B cell (primary cell): ENCODE data around the gene RASAL3. TPM values are rescaled to one million over a fixed set of nuclear protein-coding genes. Genes with fewer than 3 reads are reported as not detected.
A peak's percentile ranks its signal among the peaks of the same experiment; 100 is the strongest.

Experiments
- ATAC-seq: fragments of 200-7000 bp; cut with Tn5 transposase; one replicate; pipeline ENCODE4 v1.10.0; 2021; ENCODE audit warnings: low read depth, mild to moderate bottlenecking, moderate number of reproducible peaks, moderate library complexity
- CTCF ChIA-PET: fragments of 350-600 bp; sonication (Branson Sonifier 250); formaldehyde crosslinking; loops from one replicate; lab custom pipeline; 2021; ENCODE audit warnings: antibody characterized with exemption, inconsistent platforms; lab: Charles Lee
- POLR2A ChIA-PET: fragments of 350-600 bp; sonication (Branson Sonifier 250); formaldehyde crosslinking; loops from one replicate; lab custom pipeline; 2021; ENCODE audit warnings: antibody characterized with exemption; lab: Charles Lee
- DNase-seq: peaks from one replicate; pipeline ENCODE4 v3.0.0; 2013
- H2AFZ ChIP-seq: 2 replicates; pipeline ENCODE4 v1.6.1; 2012; ENCODE audit warnings: mild to moderate bottlenecking, low read depth, low read length; ENCODE audit not compliant: insufficient read depth, poor library complexity, severe bottlenecking
- H3K27ac ChIP-seq, 2 donors: 1 replicate in 1 of 2; 2 replicates in 1 of 2; pipeline ENCODE4 v1.5.1; 2012 to 2013; ENCODE audit warnings: low read length in 2 of 2, mild to moderate bottlenecking in 2 of 2, moderate library complexity in 1 of 2
- H3K27me3 ChIP-seq, 4 experiments: fragments of 200-600 bp in 1 of 4; sonication (generic) in 1 of 4; replicated peaks in 1 of 4; 1 replicate in 2 of 4; 2 replicates in 2 of 4; pipeline versions ENCODE4 v1.6.1 to v1.7.0; 2013 to 2016; ENCODE audit warnings: low read length in 3 of 4, mild to moderate bottlenecking in 2 of 4, mixed read lengths in 1 of 4, moderate library complexity in 1 of 4; ENCODE audit not compliant: insufficient read depth in 4 of 4, control insufficient read depth in 3 of 4; ENCODE audit errors: control extremely low read depth in 1 of 4
- H3K36me3 ChIP-seq, 2 experiments: replicated peaks in 1 of 2; 1 replicate in 1 of 2; 2 replicates in 1 of 2; pipeline versions ENCODE4 v1.6.1 to v1.7.1; 2013; ENCODE audit warnings: low read length in 1 of 2; ENCODE audit not compliant: insufficient read depth in 2 of 2, control insufficient read depth in 1 of 2; ENCODE audit errors: control extremely low read depth in 1 of 2, extremely low read depth in 1 of 2
- H3K4me1 ChIP-seq, 2 donors: fragments of 200-600 bp in 1 of 2; sonication (generic) in 1 of 2; 1 replicate in 1 of 2; 2 replicates in 1 of 2; pipeline versions ENCODE4 v1.5.1 to v1.6.1; 2013 to 2017; ENCODE audit warnings: low read length in 2 of 2; ENCODE audit not compliant: control insufficient read depth in 2 of 2, insufficient read depth in 2 of 2
- H3K4me2 ChIP-seq: replicated peaks from 2 replicates; pipeline ENCODE3; 2012; ENCODE audit warnings: mild to moderate bottlenecking, low read depth, low read length; ENCODE audit not compliant: poor library complexity, severe bottlenecking
- H3K4me3 ChIP-seq, 5 experiments: fragments of 200-600 bp in 1 of 5; sonication (generic) in 1 of 5; 1 replicate in 3 of 5; 2 replicates in 2 of 5; pipeline versions ENCODE4 v1.5.1 to v1.7.0; 2011 to 2016; ENCODE audit warnings: low read length in 4 of 5, mild to moderate bottlenecking in 4 of 5, low read depth in 2 of 5, control low read depth in 1 of 5, moderate library complexity in 1 of 5; ENCODE audit not compliant: insufficient read depth in 1 of 5; ENCODE audit errors: control extremely low read depth in 1 of 5, extremely low read depth in 1 of 5
- H3K79me2 ChIP-seq: fragments of 200-600 bp; sonication (generic); one replicate; pipeline ENCODE4 v1.6.0; 2016; ENCODE audit warnings: low read length; ENCODE audit not compliant: control insufficient read depth, insufficient read depth
- H3K9ac ChIP-seq: fragments of 200-600 bp; sonication (generic); 2 replicates; pipeline ENCODE4 v1.6.1; 2017; ENCODE audit warnings: mild to moderate bottlenecking, low read length, moderate library complexity
- H3K9me3 ChIP-seq, 3 donors: one replicate each; pipeline versions ENCODE4 v1.6.1 to v1.7.1; 2013; ENCODE audit warnings: low read length in 2 of 3; ENCODE audit not compliant: control insufficient read depth in 2 of 3, insufficient read depth in 1 of 3; ENCODE audit errors: control extremely low read depth in 1 of 3
- H4K20me1 ChIP-seq: 2 replicates; pipeline ENCODE4 v1.6.0; 2012; ENCODE audit warnings: mild to moderate bottlenecking, low read length; ENCODE audit not compliant: insufficient read depth, control insufficient read depth, poor library complexity, severe bottlenecking
- H3K27ac Mint-ChIP-seq: one replicate; pipeline ENCODE4 v1.8.0; 2021; ENCODE audit warnings: mixed read lengths
- H3K27me3 Mint-ChIP-seq: one replicate; pipeline ENCODE4 v1.8.0; 2021; ENCODE audit warnings: mixed read lengths
- H3K4me1 Mint-ChIP-seq: one replicate; pipeline ENCODE4 v1.8.0; 2021; ENCODE audit warnings: mixed read lengths
- H3K4me3 Mint-ChIP-seq: one replicate; pipeline ENCODE4 v1.8.0; 2021; ENCODE audit warnings: mixed read lengths
- H3K9me3 Mint-ChIP-seq: one replicate; pipeline ENCODE4 v1.8.0; 2022; ENCODE audit warnings: mixed read lengths; ENCODE audit not compliant: insufficient read depth
- CTCF ChIP-seq: fragments of 200-600 bp; IDR thresholded peaks from one replicate; pipeline ENCODE4 v1.8.0; 2022; ENCODE audit warnings: antibody characterized with exemption, mild to moderate bottlenecking
- EZH2 ChIP-seq: IDR thresholded peaks from 2 replicates; pipeline ENCODE4 v1.6.1; 2012; ENCODE audit warnings: borderline replicate concordance, low read depth, mild to moderate bottlenecking, moderate library complexity, low read length; ENCODE audit not compliant: insufficient read depth, poor library complexity, severe bottlenecking
- WGBS: methylation state at CpG from one replicate; pipeline ENCODE4 v1.1.5; 2013; ENCODE audit warnings: missing lambda C conversion rate; ENCODE audit not compliant: insufficient coverage; 5-methylcytosine and 5-hydroxymethylcytosine counted together
- intact Hi-C: fragments of 100-400 bp; cut with micrococcal nuclease; formaldehyde crosslinking; loops from one replicate; pipeline ENCODE4 v1.10.0; 2022
- polyA plus RNA-seq: library from polyadenylated mRNA; depleted of rRNA; stranded (reverse); fragments of >200 nt; gene quantifications from 2 replicates; pipeline ENCODE4 v1.2.3, GENCODE V29; 2012
- total RNA-seq, 2 donors: library from RNA; stranded (reverse); fragments of 120-200 nt in 1 of 2; gene quantifications; 1 replicate in 1 of 2; 2 replicates in 1 of 2; pipeline versions ENCODE4 v1.2.3 to v1.2.4, GENCODE V29; 2013 to 2022

Gene RASAL3
- total and polyA plus RNA-seq, 2 donors (not counting 1 experiment from before 2014, with no cell fraction given): 95.3 to 154 TPM

DNA sequence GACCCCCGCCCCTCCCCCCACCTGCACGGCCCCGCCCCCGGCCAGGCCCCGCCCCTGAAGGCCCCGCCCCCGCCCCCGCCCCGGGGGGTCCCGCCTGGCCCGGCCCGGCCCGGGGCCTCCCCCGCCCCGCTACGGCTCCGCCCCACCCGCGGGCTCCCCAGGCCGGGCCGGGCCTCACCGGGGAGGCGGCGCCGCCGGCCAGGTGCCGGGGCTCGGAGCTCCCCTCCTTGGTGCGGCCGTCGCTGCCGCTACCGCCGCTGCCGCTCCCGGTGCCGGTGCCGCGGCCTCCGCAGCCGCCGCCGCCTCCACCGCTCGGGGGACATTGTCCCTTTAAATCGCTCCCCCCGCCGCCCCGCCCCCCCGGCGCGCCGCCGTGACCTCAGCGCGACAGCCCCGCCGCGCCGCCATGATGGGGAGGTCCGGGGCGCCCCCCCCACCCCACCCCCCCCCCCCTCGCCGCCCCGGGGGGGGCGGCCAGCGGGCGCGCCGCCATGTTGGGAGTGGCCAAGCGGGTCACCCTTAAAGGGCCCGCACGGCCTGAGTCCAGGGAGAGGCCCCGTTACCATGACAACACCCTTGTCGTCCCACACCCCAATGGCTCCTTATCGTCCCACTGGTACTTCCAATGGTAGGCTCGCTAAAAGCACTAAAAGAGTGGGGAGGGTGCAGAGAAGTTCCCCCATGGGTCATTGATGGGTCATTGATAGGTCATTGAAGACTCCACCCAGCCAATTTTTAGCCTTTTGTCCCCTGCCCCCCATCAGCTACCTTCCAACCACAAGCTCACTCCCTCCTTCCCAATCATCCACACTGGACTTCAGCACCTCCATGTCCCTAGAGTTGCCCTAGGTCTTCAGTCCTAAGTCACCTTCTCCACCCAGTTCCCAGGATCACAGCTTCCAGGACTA, 14.5 kb downstream of the RASAL3 start, which contains the start of gene WIZ:
WIZ (minus strand) TSS at position 337 of the 908 bp plus-strand sequence. CDS start 1,649 bp downstream, outside the sequence.
- H2AFZ ChIP-seq: peak within 1 kb of the TSS; percentile 77
- intact Hi-C loops: loop anchor here (1.0 to 2.0 kb wide), 3 partner anchors 15 to 31 kb away; partner anchors contain the start of gene RASAL3

GRCh38 chr19:15448778-15449619, 15.3 kb downstream of the RASAL3 start:
- ATAC-seq (peak; percentile 25), DNase-seq (peak; percentile 49)
- no peaks in the 10 kb centered on the region for H4K20me1 ChIP-seq
- ChIA-PET POLR2A (no interaction called here), CTCF (interaction anchor here (1.3 kb wide), 1 partner anchor 18 kb away, joined by 3 read pairs; no protein-coding TSS in a partner anchor)
- peak overlapping the region in 1 of 2 donors; percentile 15 for H3K27ac ChIP-seq
- peak overlapping the region; percentile 100 for H3K4me2 ChIP-seq
- H3K27me3 ChIP-seq: no peaks in the 10 kb centered on the region
- Mint-ChIP-seq H3K27me3 (no peaks in the 10 kb centered on the region), H3K4me3 (peak overlapping the region; percentile 84), H3K27ac (peak overlapping the region; percentile 87), H3K9me3 (no peaks in the 10 kb centered on the region), H3K4me1 (peaks cover 12% of the 10 kb centered on the region)
- peaks cover 3% of the 10 kb centered on the region for H3K79me2 ChIP-seq
- H3K4me3 ChIP-seq: peak overlapping the region in 4 of 5 experiments; percentile 51 to 69 (median 58)
- H3K9me3 ChIP-seq: peaks cover 0 to 4% (median 0%) of the 10 kb centered on the region in 3 donors
- 5% methylated on average over 31 of the region's 43 CpGs for WGBS
- H2AFZ ChIP-seq: peak overlapping the region; percentile 77
- peak overlapping the region; percentile 71 for H3K9ac ChIP-seq
- H3K36me3 ChIP-seq: peaks cover 0 to 18% of the 10 kb centered on the region in 2 experiments
- peaks cover 8 to 17% of the 10 kb centered on the region in 2 donors for H3K4me1 ChIP-seq
- intact Hi-C loops: no loop called here
- TF ChIP-seq EZH2 (no peak), CTCF (no peak)

More for the DNA sequence above, 14.5 kb downstream of the RASAL3 start, which contains the start of gene WIZ:
- Mint-ChIP-seq H3K9me3 (no peaks in the 10 kb centered on the region), H3K27ac (peak within 1 kb of the TSS; percentile 92), H3K27me3 (no peaks in the 10 kb centered on the region), H3K4me3 (peak within 1 kb of the TSS; percentile 85), H3K4me1 (peaks cover 12% of the 10 kb centered on the region)
- H3K27me3 ChIP-seq: no peaks in the 10 kb centered on the region
- WGBS: 3% methylated on average over 37 of the region's 77 CpGs
- TF ChIP-seq EZH2: no peak
- H3K9me3 ChIP-seq: peaks cover 0 to 4% (median 0%) of the 10 kb centered on the region in 3 donors
- peaks cover 6% of the 10 kb centered on the region for H3K79me2 ChIP-seq
- H3K4me3 ChIP-seq: peak within 1 kb of the TSS in 4 of 5 experiments; percentile 51 to 69 (median 58)
- peaks cover 6% of the 10 kb centered on the region for H4K20me1 ChIP-seq
- H3K9ac ChIP-seq: peak within 1 kb of the TSS; percentile 71
- ATAC-seq: peak; percentile 78
- ChIA-PET CTCF (interaction anchor here (0.8 to 1.3 kb wide), 4 partner anchors 13 to 104 kb away, joined by 3 to 4 read pairs (median 3); partner anchors contain the start of gene AKAP8L), POLR2A (interaction anchor here (0.8 kb wide), 1 partner anchor 31 kb away, joined by 3 read pairs; the partner anchor contains the start of gene AKAP8L)
- peak within 1 kb of the TSS; percentile 100 for H3K4me2 ChIP-seq
- DNase-seq: peak; percentile 91
- H3K4me1 ChIP-seq: peaks cover 8 to 17% of the 10 kb centered on the region in 2 donors
- H3K36me3 ChIP-seq: peaks cover 1 to 26% of the 10 kb centered on the region in 2 experiments
- peak within 1 kb of the TSS; percentile 73 to 81 for H3K27ac ChIP-seq
